WERI-Rb-1 (cell line): ENCODE measurements around the gene MAMDC4.
"Not testable (repeated sequence)": the region's sequence is repeated elsewhere in the genome, so short reads cannot be mapped to it uniquely, and the experiment has no call there.

Source experiments
- DNase-seq: peaks from one replicate; pipeline ENCODE4 v3.0.0-alpha.2; 2020
- H3K27ac ChIP-seq: fragments of 250-450 bp; sonication (Bioruptor Pico); 2 replicates; pipeline ENCODE4 v1.5.1; 2020; ENCODE audit warnings: mild to moderate bottlenecking, moderate library complexity
- H3K27me3 ChIP-seq: fragments of 250-450 bp; sonication (Bioruptor Pico); 2 replicates; pipeline ENCODE4 v1.5.1; 2021; ENCODE audit warnings: mild to moderate bottlenecking, low read depth, moderate library complexity; ENCODE audit not compliant: insufficient read depth, severe bottlenecking
- H3K36me3 ChIP-seq: fragments of 250-450 bp; sonication (Bioruptor Pico); 2 replicates; pipeline ENCODE4 v1.5.1; 2020; ENCODE audit warnings: mild to moderate bottlenecking, moderate library complexity
- H3K4me3 ChIP-seq: 2 replicates; pipeline ENCODE4 v1.5.1; 2011; ENCODE audit warnings: low read depth, mild to moderate bottlenecking, control low read depth, low read length
- H3K9me3 ChIP-seq: fragments of 250-450 bp; sonication (Bioruptor Pico); 2 replicates; pipeline ENCODE4 v1.5.1; 2021; ENCODE audit warnings: mild to moderate bottlenecking, moderate library complexity; ENCODE audit not compliant: severe bottlenecking
- CTCF ChIP-seq: IDR thresholded peaks from 2 replicates; pipeline ENCODE4 v1.5.1; 2011; ENCODE audit warnings: low read depth, mild to moderate bottlenecking, control low read depth, inconsistent platforms, low read length

The MAMDC4 gene

GRCh38 chr9:136876476-136876875 is 24.3 kb downstream of the MAMDC4 start:
- H3K9me3 ChIP-seq: peaks cover 12% of the 10 kb centered on the region
- H3K36me3 ChIP-seq: no peaks in the 10 kb centered on the region
- H3K4me3 ChIP-seq: no peak overlapping the region
- no peaks in the 10 kb centered on the region for H3K27me3 ChIP-seq
- no peak for TF ChIP-seq CTCF
- H3K27ac ChIP-seq: no peak overlapping the region
- DNase-seq: no peak

GRCh38 chr9:136880651-136881050 is 28.5 kb downstream of the MAMDC4 start:
- DNase-seq: peak; percentile 65
- peak; percentile 27; the same call in 1 of the 2 replicates for TF ChIP-seq CTCF
- H3K36me3 ChIP-seq: peaks cover 4% of the 10 kb centered on the region

GRCh38 chr9:136881691-136882108 is 29.6 kb downstream of the MAMDC4 start:
- Histone ChIP-seq H3K4me3 (no peak overlapping the region), H3K9me3 (no peaks in the 10 kb centered on the region), H3K36me3 (peaks cover 4% of the 10 kb centered on the region), H3K27ac (no peak overlapping the region), H3K27me3 (no peaks in the 10 kb centered on the region)
- no peak for TF ChIP-seq CTCF
- DNase-seq: no peak

More at GRCh38 chr9:136880651-136881050, 28.5 kb downstream of the MAMDC4 start:
- H3K9me3 ChIP-seq: no peaks in the 10 kb centered on the region
- H3K27ac ChIP-seq: no peak overlapping the region
- H3K4me3 ChIP-seq: no peak overlapping the region
- H3K27me3 ChIP-seq: no peaks in the 10 kb centered on the region

GRCh38 chr9:136882109-136882946 is 30.2 kb downstream of the MAMDC4 start:
- Histone ChIP-seq H3K36me3 (peaks cover 4% of the 10 kb centered on the region), H3K9me3 (no peaks in the 10 kb centered on the region), H3K27me3 (no peaks in the 10 kb centered on the region), H3K27ac (no peak overlapping the region), H3K4me3 (no peak overlapping the region)
- TF ChIP-seq CTCF: no peak
- no peak for DNase-seq

- not testable (repeated sequence) for H3K36me3 ChIP-seq, H3K4me3 ChIP-seq, DNase-seq, H3K27me3 ChIP-seq, H3K9me3 ChIP-seq, H3K27ac ChIP-seq
Observed at GRCh38 chr9:136882947-136883283, 30.8 kb downstream of the MAMDC4 start.

- not testable (repeated sequence) for H3K4me3 ChIP-seq, H3K9me3 ChIP-seq, DNase-seq, H3K27me3 ChIP-seq, H3K27ac ChIP-seq
- H3K36me3 ChIP-seq: peaks cover 11% of the 10 kb centered on the region
Observed at GRCh38 chr9:136883670-136884069, 31.5 kb downstream of the MAMDC4 start.

- Histone ChIP-seq H3K9me3 (no peaks in the 10 kb centered on the region), H3K4me3 (peak within 1 kb of the TSS; percentile 67), H3K36me3 (peaks cover 24% of the 10 kb centered on the region), H3K27me3 (no peaks in the 10 kb centered on the region), H3K27ac (peak within 1 kb of the TSS; percentile 95)
- TF ChIP-seq CTCF: no peak
- DNase-seq: peak; percentile 98
Observed at GRCh38 chr9:136885950-136886578, 33.9 kb downstream of the MAMDC4 start, which contains the start of gene TRAF2. TSS of gene TRAF2 (plus strand) at chr9:136886516. CDS start at chr9:136898741, 12,225 bp downstream.
